ENCODE results near the gene LTB. TPM values are rescaled to one million over a fixed set of nuclear protein-coding genes. Genes with fewer than 3 reads are reported as not detected.

Gene LTB
- total and polyA plus RNA-seq, 9 of the 15 experiments (the other 6 are each of a cell fraction or from before 2014, with no cell fraction given): 0.07 to 0.51 TPM; not detected in 7

GRCh38 chr6:31585491-31585890 is 3.3 kb upstream of the LTB start:
- Histone ChIP-seq H3K4me1 (replicated peaks in 1 of 2; ENCODE audit: control insufficient read depth in 2 of 2, insufficient read depth in 2 of 2, low read length in 2 of 2) (peaks cover 30 to 39% of the 10 kb centered on the region in 2 experiments), H3K4me2 (ENCODE audit: insufficient read depth, low read length) (no peak overlapping the region), H3K9me3 (replicated peaks; ENCODE audit: control insufficient read depth, insufficient read depth, low read depth, low read length) (no peaks in the 10 kb centered on the region), H3K36me3 (ENCODE audit: control insufficient read depth, insufficient read depth, low read length) (no peaks in the 10 kb centered on the region), H3K27me3 (ENCODE audit: control insufficient read depth in 2 of 2, insufficient read depth in 2 of 2, low read length in 2 of 2) (no peaks in the 10 kb centered on the region), H4K20me1 (replicated peaks; ENCODE audit: control insufficient read depth, insufficient read depth, low read length) (no peaks in the 10 kb centered on the region), H2AFZ (ENCODE audit: low read depth, low read length) (peak overlapping the region; percentile 51; the same call in 1 of the 2 replicates), H3K4me3 (no peak overlapping the region), H3K9ac (ENCODE audit: insufficient read depth in 1 of 2, low read depth in 2 of 2, low read length in 2 of 2) (no peak overlapping the region), H3K27ac (ENCODE audit: extremely low read depth, low read depth, low read length) (no peak overlapping the region), H3K79me2 (ENCODE audit: control insufficient read depth, insufficient read depth, low read length) (no peaks in the 10 kb centered on the region), H3K9me1 (ENCODE audit: control insufficient read depth, insufficient read depth, low read length) (no peaks in the 10 kb centered on the region)
- in situ Hi-C loops (cut with MboI): no loop called here
- WGBS (ENCODE audit: insufficient coverage, low coverage, missing lambda C conversion rate): 49% methylated on average over 2 of the region's 2 CpGs
- DNase-seq (ENCODE audit: extremely low read depth in 1 of 4, low spot score in 3 of 4) (peak; percentile 52 to 71 (median 66)), ATAC-seq (peak; percentile 44), FAIRE-seq (peak; percentile 71)
- intact Hi-C loops (cut with micrococcal nuclease): loop anchor here (10.0 kb wide), 1 partner anchor 391 kb away; no protein-coding TSS in a partner anchor
- BruUV-seq (replicated peaks): no TSS peak
- ChIA-PET POLR2A (interaction anchor here (1.0 to 1.6 kb wide), 2 partner anchors 13 to 18 kb away, joined by 3 to 6 read pairs; no protein-coding TSS in a partner anchor), CTCF (ENCODE audit: low intra/inter-chr PET ratio) (no interaction called here)
- TF ChIP-seq ZNF165 (CRISPR knock-in tag; IDR thresholded peaks at IDR 0.05; ENCODE audit: borderline replicate concordance): no peak
- peak; percentile 93 for TF ChIP-seq ZNF436 (CRISPR knock-in tag; IDR thresholded peaks at IDR 0.05)
- TF ChIP-seq ZFP36 (IDR thresholded peaks at IDR 0.05; ENCODE audit: low read depth, low read length, partially characterized antibody): peak; percentile 100
- TF ChIP-seq SMAD4 (CRISPR knock-in tag; conservative IDR thresholded peaks at IDR 0.05): 0 out of 2 replicates have a peak, but pooled peaks have one; percentile 29
- TF ChIP-seq PHB2 (IDR thresholded peaks at IDR 0.05; ENCODE audit: low read depth): no peak
- peak in 1 of 2 experiments; percentile 58; a peak in 2 of 4 replicates for TF ChIP-seq RAD21 (CRISPR knock-in tag; conservative IDR thresholded peaks at IDR 0.05 in 1 of 2, IDR thresholded peaks at IDR 0.05 in 1 of 2)
- TF ChIP-seq CREM (IDR thresholded peaks at IDR 0.05; ENCODE audit: low read depth): peak; percentile 35; the same call in 1 of the 2 replicates
- TF ChIP-seq PTBP1 (IDR thresholded peaks at IDR 0.05; ENCODE audit: low read depth, low read length): peak; percentile 91; the same call in 1 of the 2 replicates
- no peak for TF ChIP-seq PTRF (tag; IDR thresholded peaks at IDR 0.05)
- TF ChIP-seq RBM25 (IDR thresholded peaks at IDR 0.05; ENCODE audit: low read depth, low read length, severe bottlenecking): peak; percentile 90
- TF ChIP-seq ZNF354B (CRISPR knock-in tag; IDR thresholded peaks at IDR 0.05): no peak
- TF ChIP-seq NR2F6 (CRISPR knock-in tag; IDR thresholded peaks at IDR 0.05): no peak
- TF ChIP-seq SMARCA5 (IDR thresholded peaks at IDR 0.05): peak; percentile 92; the same call in 1 of the 2 replicates
- TF ChIP-seq PHTF2 (CRISPR knock-in tag; IDR thresholded peaks at IDR 0.05): 0 out of 2 replicates have a peak, but pooled peaks have one; percentile 23
- TF ChIP-seq GTF3C2 (IDR thresholded peaks at IDR 0.05; ENCODE audit: borderline replicate concordance, extremely low read depth, insufficient read length): peak; percentile 77
- peak; percentile 24 for TF ChIP-seq CHD4 (IDR thresholded peaks at IDR 0.05; ENCODE audit: insufficient read depth, insufficient replicate concordance, low read depth, low read length, poor library complexity, severe bottlenecking)
- 0 out of 2 replicates have a peak, but pooled peaks have one; percentile 22 for TF ChIP-seq CREB1 (IDR thresholded peaks at IDR 0.05)
- no peak for TF ChIP-seq CREB1 (CRISPR knock-in tag; IDR thresholded peaks at IDR 0.05)
- TF ChIP-seq BCOR (IDR thresholded peaks at IDR 0.05): peak; percentile 92
- TF ChIP-seq SMAD3 (CRISPR knock-in tag; conservative IDR thresholded peaks at IDR 0.05): no peak
- TF ChIP-seq ARNT (IDR thresholded peaks at IDR 0.05): 0 out of 4 replicates have a peak, but pooled peaks have one; percentile 17 to 21
- no peak for TF ChIP-seq CTBP1 (IDR thresholded peaks at IDR 0.05; ENCODE audit: borderline replicate concordance)
- no peak for TF ChIP-seq TCFL5 (CRISPR knock-in tag; conservative IDR thresholded peaks at IDR 0.05)
- TF ChIP-seq STAT5A (IDR thresholded peaks at IDR 0.05; ENCODE audit: borderline replicate concordance, low read length): no peak

All from K562 (cell line).